Endodermal cell (in vitro differentiated cells): ENCODE measurements around the gene TLCD3A. TPM values are rescaled to one million over a fixed set of nuclear protein-coding genes. Genes with fewer than 3 reads are reported as not detected.

Experiments used
- DNase-seq: peaks from one replicate; pipeline ENCODE4 v3.0.0-alpha.2; 2017
- H3K27ac ChIP-seq: 2 replicates; pipeline ENCODE4 v1.5.1; 2013; ENCODE audit warnings: mild to moderate bottlenecking, low read depth, low read length, moderate library complexity
- H3K27me3 ChIP-seq: 2 replicates; pipeline ENCODE4 v1.6.1; 2013; ENCODE audit warnings: mild to moderate bottlenecking, low read length, moderate library complexity; ENCODE audit not compliant: insufficient read depth, control insufficient read depth, poor library complexity, severe bottlenecking
- H3K36me3 ChIP-seq: 2 replicates; pipeline ENCODE4 v1.7.0; 2013; ENCODE audit warnings: mild to moderate bottlenecking, low read length, moderate library complexity; ENCODE audit not compliant: control insufficient read depth, insufficient read depth
- H3K4me1 ChIP-seq: one replicate; pipeline ENCODE4 v1.7.0; 2013; ENCODE audit warnings: low read length; ENCODE audit not compliant: control insufficient read depth, insufficient read depth
- H3K4me3 ChIP-seq: 2 replicates; pipeline ENCODE4 v1.5.1; 2013; ENCODE audit warnings: mild to moderate bottlenecking, low read length, moderate library complexity
- H3K9ac ChIP-seq: 2 replicates; pipeline ENCODE4 v1.6.1; 2013; ENCODE audit warnings: mild to moderate bottlenecking, low read length, moderate library complexity; ENCODE audit not compliant: poor library complexity, severe bottlenecking; ENCODE audit errors: extremely low read depth
- H3K9me3 ChIP-seq: 2 replicates; pipeline ENCODE4 v1.6.1; 2013; ENCODE audit warnings: mild to moderate bottlenecking, low read length, moderate library complexity; ENCODE audit not compliant: control insufficient read depth
- H3K27ac Mint-ChIP-seq: 2 replicates; pipeline ENCODE4 v1.8.0; 2020; ENCODE audit warnings: mixed read lengths
- H3K27me3 Mint-ChIP-seq: 2 replicates; pipeline ENCODE4 v1.8.0; 2021; ENCODE audit warnings: mild to moderate bottlenecking, mixed read lengths; ENCODE audit not compliant: insufficient read depth
- H3K36me3 Mint-ChIP-seq: 2 replicates; pipeline ENCODE4 v1.8.0; 2020; ENCODE audit warnings: low read depth, mixed read lengths
- H3K4me1 Mint-ChIP-seq: 2 replicates; pipeline ENCODE4 v1.8.0; 2020; ENCODE audit warnings: mixed read lengths
- H3K4me3 Mint-ChIP-seq: 2 replicates; pipeline ENCODE4 v1.8.0; 2020; ENCODE audit warnings: mild to moderate bottlenecking, moderate library complexity, mixed read lengths
- H3K9me3 Mint-ChIP-seq: 2 replicates; pipeline ENCODE4 v1.8.0; 2020; ENCODE audit warnings: mild to moderate bottlenecking, mixed read lengths
- WGBS, 2 experiments: methylation state at CpG; one replicate each; pipeline versions ENCODE4 v1.1.5 to v1.1.7; 2013; ENCODE audit warnings: missing lambda C conversion rate in 2 of 2, mixed read lengths in 1 of 2; ENCODE audit not compliant: insufficient coverage in 1 of 2, insufficient read length in 1 of 2; 5-methylcytosine and 5-hydroxymethylcytosine counted together
- total RNA-seq, 2 donors: library from RNA; stranded (reverse); fragmentation: NEBNext Ultra II Directional in 1 of 2; extraction: Animal tissue kit (Norgen Biotek cat#: 25700) in 1 of 2; gene quantifications; 2 replicates in 1 of 2; 3 replicates in 1 of 2; pipeline ENCODE4 v1.2.1, GENCODE V29; 2021
- TF ChIP-seq, protein P1 (sequence below): fragments of 200-600 bp; sonication (generic); conservative IDR thresholded peaks from 2 replicates; pipeline ENCODE4 v1.5.0; 2021; ENCODE audit warnings: antibody characterized with exemption, mild to moderate bottlenecking

TLCD3A gene
- total RNA-seq, 2 donors from 2014 or later: 16.6 to 28.8 TPM

DNA sequence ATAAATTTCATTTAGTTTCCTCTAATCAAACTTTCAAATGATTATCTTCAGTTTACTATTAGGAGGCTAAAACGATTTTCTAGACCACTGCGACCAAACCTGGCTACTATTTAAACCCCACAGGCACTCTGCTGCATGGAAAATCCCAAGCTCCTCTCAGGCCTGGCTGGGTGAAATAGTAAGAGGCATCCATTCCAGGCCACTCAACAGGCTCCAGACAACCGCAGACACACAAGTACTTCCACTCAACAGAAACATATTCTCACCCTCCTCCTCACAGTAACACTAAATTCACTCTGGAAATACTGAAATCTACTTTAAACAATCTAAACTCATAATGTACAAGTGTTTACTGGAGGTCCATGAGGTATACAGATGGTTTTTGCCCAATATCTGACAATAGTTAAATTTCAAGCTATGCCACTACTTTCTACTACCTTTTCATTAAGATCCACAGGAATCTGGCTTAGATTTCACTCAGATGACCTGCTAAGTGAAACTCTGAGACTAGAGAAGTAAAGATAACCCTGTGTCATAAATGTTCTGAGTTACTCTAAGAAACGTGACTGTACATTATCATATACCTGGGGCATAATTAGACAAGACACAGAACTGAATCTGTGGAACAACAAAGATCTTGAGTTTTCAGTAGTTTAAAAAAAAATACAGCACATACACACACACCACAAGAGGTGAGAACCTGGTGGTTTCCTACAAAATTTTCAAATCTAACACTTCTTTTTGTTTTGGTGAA, 28.1 kb upstream of the TLCD3A start:
- H3K27me3 ChIP-seq: no peaks in the 10 kb centered on the region
- H3K9ac ChIP-seq: no peak overlapping the region
- H3K27ac Mint-ChIP-seq: peak overlapping the region; percentile 20
- WGBS, 2 experiments: 93% methylated on average over 4 of the region's 4 CpGs; no CpG with 5 or more reads in 1 of the 2 experiments
- no peaks in the 10 kb centered on the region for H3K27me3 Mint-ChIP-seq
- no peaks in the 10 kb centered on the region for H3K9me3 ChIP-seq
- H3K4me1 ChIP-seq: no peaks in the 10 kb centered on the region
- H3K4me3 ChIP-seq: no peak overlapping the region
- H3K36me3 Mint-ChIP-seq: peaks cover 29% of the 10 kb centered on the region
- H3K4me1 Mint-ChIP-seq: no peaks in the 10 kb centered on the region
- no peaks in the 10 kb centered on the region for H3K9me3 Mint-ChIP-seq
- no peak overlapping the region for H3K4me3 Mint-ChIP-seq
- TF ChIP-seq, protein P1, sequence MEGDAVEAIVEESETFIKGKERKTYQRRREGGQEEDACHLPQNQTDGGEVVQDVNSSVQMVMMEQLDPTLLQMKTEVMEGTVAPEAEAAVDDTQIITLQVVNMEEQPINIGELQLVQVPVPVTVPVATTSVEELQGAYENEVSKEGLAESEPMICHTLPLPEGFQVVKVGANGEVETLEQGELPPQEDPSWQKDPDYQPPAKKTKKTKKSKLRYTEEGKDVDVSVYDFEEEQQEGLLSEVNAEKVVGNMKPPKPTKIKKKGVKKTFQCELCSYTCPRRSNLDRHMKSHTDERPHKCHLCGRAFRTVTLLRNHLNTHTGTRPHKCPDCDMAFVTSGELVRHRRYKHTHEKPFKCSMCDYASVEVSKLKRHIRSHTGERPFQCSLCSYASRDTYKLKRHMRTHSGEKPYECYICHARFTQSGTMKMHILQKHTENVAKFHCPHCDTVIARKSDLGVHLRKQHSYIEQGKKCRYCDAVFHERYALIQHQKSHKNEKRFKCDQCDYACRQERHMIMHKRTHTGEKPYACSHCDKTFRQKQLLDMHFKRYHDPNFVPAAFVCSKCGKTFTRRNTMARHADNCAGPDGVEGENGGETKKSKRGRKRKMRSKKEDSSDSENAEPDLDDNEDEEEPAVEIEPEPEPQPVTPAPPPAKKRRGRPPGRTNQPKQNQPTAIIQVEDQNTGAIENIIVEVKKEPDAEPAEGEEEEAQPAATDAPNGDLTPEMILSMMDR: no peak
- H3K27ac ChIP-seq: no peak overlapping the region
- peaks cover 17% of the 10 kb centered on the region for H3K36me3 ChIP-seq
- DNase-seq: no peak

DNA sequence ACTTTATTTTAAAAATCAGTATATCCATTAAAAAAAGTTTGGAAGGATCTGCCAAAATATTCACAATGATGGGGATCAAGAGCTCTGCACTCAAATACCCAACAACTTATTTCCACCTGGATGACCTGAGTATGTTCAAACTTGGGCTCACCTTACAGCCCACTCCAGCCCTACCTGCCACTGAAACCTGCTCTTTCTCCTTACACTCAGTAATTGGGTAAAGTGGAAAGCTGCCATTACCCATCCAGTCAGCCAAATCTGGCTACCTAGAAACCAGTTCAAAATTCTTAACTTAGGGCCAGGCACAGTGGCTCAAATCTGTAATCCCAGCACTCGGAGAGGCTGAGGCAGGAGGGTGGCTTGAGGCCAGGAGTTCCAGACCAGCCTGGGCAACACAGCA, 27.4 kb upstream of the TLCD3A start:
- Mint-ChIP-seq H3K4me3 (no peak overlapping the region), H3K9me3 (no peaks in the 10 kb centered on the region), H3K4me1 (no peaks in the 10 kb centered on the region), H3K36me3 (peaks cover 30% of the 10 kb centered on the region), H3K27ac (no peak overlapping the region), H3K27me3 (no peaks in the 10 kb centered on the region)
- Histone ChIP-seq H3K27ac (no peak overlapping the region), H3K9ac (no peak overlapping the region), H3K4me1 (no peaks in the 10 kb centered on the region), H3K27me3 (no peaks in the 10 kb centered on the region), H3K4me3 (no peak overlapping the region), H3K36me3 (peaks cover 22% of the 10 kb centered on the region), H3K9me3 (no peaks in the 10 kb centered on the region)
- 91% methylated on average over 1 of the region's 1 CpG; no CpG with 5 or more reads in 1 of the 2 experiments for WGBS, 2 experiments
- DNase-seq: no peak
- TF ChIP-seq, protein P1: no peak

DNA sequence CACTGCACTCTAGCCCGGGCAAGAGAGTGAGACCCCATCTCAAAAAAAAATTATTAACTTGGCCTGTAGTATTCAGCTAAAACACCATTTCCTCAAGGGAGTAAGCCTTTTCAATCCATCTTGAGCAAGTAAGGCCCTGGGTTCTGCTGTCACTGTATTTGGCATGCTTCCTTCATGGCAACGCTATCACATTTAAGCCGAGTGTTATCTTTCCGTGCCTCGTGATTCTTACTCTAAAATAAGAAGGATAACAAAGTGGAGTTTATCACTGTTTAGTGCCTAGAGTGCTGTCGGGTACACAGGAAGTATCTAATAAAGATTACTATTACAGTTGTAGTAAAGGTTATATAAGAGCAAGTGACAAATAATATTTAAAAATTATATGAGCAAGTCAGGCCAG, 26.5 kb upstream of the TLCD3A start:
- TF ChIP-seq, protein P1: no peak
- Histone ChIP-seq H3K27ac (no peak overlapping the region), H3K9me3 (no peaks in the 10 kb centered on the region), H3K9ac (no peak overlapping the region), H3K27me3 (no peaks in the 10 kb centered on the region), H3K36me3 (peaks cover 22% of the 10 kb centered on the region), H3K4me3 (no peak overlapping the region), H3K4me1 (no peaks in the 10 kb centered on the region)
- Mint-ChIP-seq H3K27ac (no peak overlapping the region), H3K9me3 (no peaks in the 10 kb centered on the region), H3K4me1 (no peaks in the 10 kb centered on the region), H3K36me3 (peaks cover 34% of the 10 kb centered on the region), H3K27me3 (no peaks in the 10 kb centered on the region), H3K4me3 (no peak overlapping the region)
- 87 to 94% methylated on average over 5 of the region's 6 CpGs for WGBS, 2 experiments
- DNase-seq: no peak
